Naive thymus-derived CD4-positive, alpha-beta T cell (primary cell): ENCODE results near the gene NFIC. TPM values are rescaled to one million over a fixed set of nuclear protein-coding genes. Genes with fewer than 3 reads are reported as not detected.

Source experiments
- ATAC-seq: fragments of 150-1000 bp; cut with Tn5 transposase; 2 replicates; pipeline ENCODE4 v1.10.0; 2021; ENCODE audit warnings: mild to moderate bottlenecking, moderate library complexity
- CTCF ChIA-PET: fragments of 350-600 bp; sonication (Branson Sonifier 250); formaldehyde crosslinking; loops from one replicate; lab custom pipeline; 2021; ENCODE audit warnings: antibody characterized with exemption; lab: Charles Lee
- POLR2A ChIA-PET: fragments of 350-600 bp; sonication (Branson Sonifier 250); formaldehyde crosslinking; loops from one replicate; lab custom pipeline; 2021; ENCODE audit warnings: antibody characterized with exemption, inconsistent platforms; lab: Charles Lee
- DNase-seq, 9 donors: peaks; one replicate each; pipeline versions ENCODE4 v3.0.0 to v3.0.0-alpha.2; 2020 to 2022; ENCODE audit warnings: mixed read lengths in 1 of 9
- H3K27ac ChIP-seq: one replicate; pipeline ENCODE4 v1.7.0; 2013; ENCODE audit warnings: mild to moderate bottlenecking, low read depth, low read length, moderate library complexity
- H3K27me3 ChIP-seq, 2 donors: one replicate each; pipeline ENCODE4 v1.7.0; 2013; ENCODE audit warnings: low read length in 2 of 2, mild to moderate bottlenecking in 2 of 2, moderate library complexity in 2 of 2; ENCODE audit not compliant: control insufficient read depth in 2 of 2, insufficient read depth in 2 of 2
- H3K36me3 ChIP-seq, 3 experiments: 1 replicate in 2 of 3; 2 replicates in 1 of 3; pipeline ENCODE4 v1.7.0; 2013; ENCODE audit warnings: low read length in 3 of 3, mild to moderate bottlenecking in 3 of 3, moderate library complexity in 1 of 3; ENCODE audit not compliant: insufficient read depth in 3 of 3, control insufficient read depth in 2 of 3
- H3K4me1 ChIP-seq, 2 donors: one replicate each; pipeline ENCODE4 v1.7.0; 2013; ENCODE audit warnings: low read length in 2 of 2, mild to moderate bottlenecking in 2 of 2, moderate library complexity in 1 of 2; ENCODE audit not compliant: control insufficient read depth in 2 of 2, insufficient read depth in 2 of 2
- H3K4me3 ChIP-seq: 2 replicates; pipeline ENCODE4 v1.7.0; 2013; ENCODE audit warnings: mild to moderate bottlenecking, low read length
- H3K9me3 ChIP-seq, 3 experiments: 1 replicate in 2 of 3; 2 replicates in 1 of 3; pipeline ENCODE4 v1.7.0; 2013; ENCODE audit warnings: low read length in 3 of 3; ENCODE audit not compliant: control insufficient read depth in 2 of 3
- H3K27ac Mint-ChIP-seq, 9 donors: one replicate each; pipeline ENCODE4 v1.8.0; 2020 to 2022; ENCODE audit warnings: mixed read lengths in 9 of 9, mild to moderate bottlenecking in 8 of 9, moderate library complexity in 5 of 9, inconsistent platforms in 2 of 9
- H3K27me3 Mint-ChIP-seq, 5 donors: one replicate each; pipeline ENCODE4 v1.8.0; 2021 to 2022; ENCODE audit warnings: mixed read lengths in 5 of 5, mild to moderate bottlenecking in 1 of 5
- H3K36me3 Mint-ChIP-seq, 5 donors: one replicate each; pipeline ENCODE4 v1.8.0; 2020 to 2022; ENCODE audit warnings: mixed read lengths in 5 of 5, mild to moderate bottlenecking in 3 of 5, inconsistent platforms in 1 of 5
- H3K4me1 Mint-ChIP-seq, 7 donors: one replicate each; pipeline ENCODE4 v1.8.0; 2020 to 2022; ENCODE audit warnings: mixed read lengths in 7 of 7, mild to moderate bottlenecking in 3 of 7, inconsistent platforms in 1 of 7
- H3K4me3 Mint-ChIP-seq, 10 donors: one replicate each; pipeline ENCODE4 v1.8.0; 2020 to 2022; ENCODE audit warnings: mild to moderate bottlenecking in 10 of 10, mixed read lengths in 10 of 10, moderate library complexity in 6 of 10, inconsistent platforms in 2 of 10
- H3K9me3 Mint-ChIP-seq, 11 donors: one replicate each; pipeline ENCODE4 v1.8.0; 2020 to 2022; ENCODE audit warnings: mixed read lengths in 11 of 11, mild to moderate bottlenecking in 4 of 11, inconsistent platforms in 1 of 11, moderate library complexity in 1 of 11
- intact Hi-C, 2 donors: fragments of 100-400 bp; cut with micrococcal nuclease; formaldehyde crosslinking; loops; one replicate each; pipeline ENCODE4 v1.15.1; 2023
- polyA plus RNA-seq, 2 donors: library from polyadenylated mRNA; unstranded; fragments of 300-500 nt; fragmentation: Illumina TruSeq; gene quantifications; one replicate each; pipeline ENCODE4 v1.2.3, GENCODE V29; 2021
- total RNA-seq, 6 experiments: library from RNA in 5 of 6; stranded (reverse) in 5 of 6; gene quantifications; 1 replicate in 5 of 6; 2 replicates in 1 of 6; pipeline ENCODE4 v1.2.3 and lab custom pipeline; 2021 to 2026

NFIC gene
- total and polyA plus RNA-seq, 7 experiments from 2014 or later = 12.2 to 35.2 (median 31.1) TPM

DNA sequence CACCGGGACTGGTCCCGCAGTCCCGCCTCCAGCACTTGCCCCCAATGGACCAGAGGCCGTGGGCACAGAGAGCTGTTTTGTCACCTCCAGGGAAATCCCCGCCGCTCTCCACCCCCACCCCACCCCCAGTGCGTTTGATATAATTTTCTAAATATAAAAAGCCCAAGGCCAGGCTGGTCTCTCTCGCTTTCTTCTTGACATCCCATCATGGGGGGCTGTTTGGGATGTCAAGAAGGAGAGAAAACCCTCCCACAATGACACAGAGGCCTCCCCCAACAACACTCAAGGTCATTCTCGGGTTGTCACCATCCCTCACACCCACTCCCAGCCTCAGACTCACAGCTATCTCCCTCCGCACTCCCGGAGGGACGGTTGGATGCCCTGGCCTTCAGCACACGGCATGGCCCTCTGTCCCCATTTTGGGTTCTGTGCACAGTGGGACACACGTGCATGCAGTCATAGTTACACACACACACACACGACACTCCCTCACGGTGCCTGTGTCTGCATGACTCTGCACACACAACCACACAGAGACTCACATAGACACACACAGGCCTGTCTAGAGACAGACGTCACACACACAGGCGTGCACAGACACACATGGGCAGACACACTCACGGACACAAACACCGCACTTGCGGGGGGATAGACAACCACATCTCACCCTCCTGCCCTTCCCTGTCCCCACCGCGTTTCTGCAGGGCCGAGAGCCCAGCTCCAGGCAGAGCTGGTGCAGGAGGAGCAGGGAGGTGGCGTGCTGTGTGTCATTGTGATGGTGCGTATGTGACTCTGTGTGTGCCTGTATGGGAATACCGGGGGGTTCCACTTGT lies 4.8 kb upstream of the NFIC start:
- Mint-ChIP-seq H3K36me3 (no peaks in the 10 kb centered on the region), H3K4me1 (peaks cover 26 to 49% (median 42%) of the 10 kb centered on the region in 7 donors), H3K27ac (peak overlapping the region in 8 of 9 donors; percentile 31 to 91 (median 46)), H3K27me3 (peaks cover 0 to 65% (median 0%) of the 10 kb centered on the region in 5 donors), H3K4me3 (peak overlapping the region; percentile 85 to 97 (median 90)), H3K9me3 (peaks cover 0 to 2% (median 0%) of the 10 kb centered on the region in 11 donors)
- POLR2A ChIA-PET = interaction anchor here (0.7 kb wide), 1 partner anchor 17 kb away, joined by 3 read pairs; no protein-coding TSS in a partner anchor
- CTCF ChIA-PET = no interaction called here
- Histone ChIP-seq H3K27ac (peak overlapping the region; percentile 69), H3K4me3 (peak overlapping the region; percentile 62), H3K9me3 (no peaks in the 10 kb centered on the region), H3K36me3 (peaks cover 0 to 4% (median 0%) of the 10 kb centered on the region in 3 experiments), H3K27me3 (no peaks in the 10 kb centered on the region), H3K4me1 (peaks cover 17 to 19% of the 10 kb centered on the region in 2 donors)
- intact Hi-C loops = loop anchor here in 1 of 2 donors (2.0 kb wide), 1 partner anchor 73 kb away; no protein-coding TSS in a partner anchor
- ATAC-seq (no peak), DNase-seq (no peak)

- ChIA-PET CTCF (no interaction called here), POLR2A (interaction anchor here (0.6 to 1.0 kb wide), 5 partner anchors 16 to 415 kb away, joined by 3 read pairs; no protein-coding TSS in a partner anchor)
- ATAC-seq = no peak
- H3K4me1 Mint-ChIP-seq = peaks cover 26 to 44% (median 37%) of the 10 kb centered on the region in 7 donors
- DNase-seq = no peak
- H3K27me3 Mint-ChIP-seq = peaks cover 0 to 57% (median 0%) of the 10 kb centered on the region in 5 donors
- peak overlapping the region; percentile 2 to 97 (median 81) for H3K4me3 Mint-ChIP-seq
- H3K9me3 ChIP-seq = no peaks in the 10 kb centered on the region
- H3K27me3 ChIP-seq = no peaks in the 10 kb centered on the region
- H3K4me1 ChIP-seq = peaks cover 16 to 17% of the 10 kb centered on the region in 2 donors
- H3K27ac Mint-ChIP-seq = peak overlapping the region; percentile 10 to 91 (median 38)
- peaks cover 0 to 2% (median 0%) of the 10 kb centered on the region in 11 donors for H3K9me3 Mint-ChIP-seq
- H3K27ac ChIP-seq = no peak overlapping the region
- intact Hi-C loops = no loop called here
- H3K4me3 ChIP-seq = no peak overlapping the region
- H3K36me3 Mint-ChIP-seq = no peaks in the 10 kb centered on the region
- peaks cover 0 to 4% (median 0%) of the 10 kb centered on the region in 3 experiments for H3K36me3 ChIP-seq
Measured at GRCh38 chr19:3362217-3362906, 4.0 kb upstream of the NFIC start.

DNA sequence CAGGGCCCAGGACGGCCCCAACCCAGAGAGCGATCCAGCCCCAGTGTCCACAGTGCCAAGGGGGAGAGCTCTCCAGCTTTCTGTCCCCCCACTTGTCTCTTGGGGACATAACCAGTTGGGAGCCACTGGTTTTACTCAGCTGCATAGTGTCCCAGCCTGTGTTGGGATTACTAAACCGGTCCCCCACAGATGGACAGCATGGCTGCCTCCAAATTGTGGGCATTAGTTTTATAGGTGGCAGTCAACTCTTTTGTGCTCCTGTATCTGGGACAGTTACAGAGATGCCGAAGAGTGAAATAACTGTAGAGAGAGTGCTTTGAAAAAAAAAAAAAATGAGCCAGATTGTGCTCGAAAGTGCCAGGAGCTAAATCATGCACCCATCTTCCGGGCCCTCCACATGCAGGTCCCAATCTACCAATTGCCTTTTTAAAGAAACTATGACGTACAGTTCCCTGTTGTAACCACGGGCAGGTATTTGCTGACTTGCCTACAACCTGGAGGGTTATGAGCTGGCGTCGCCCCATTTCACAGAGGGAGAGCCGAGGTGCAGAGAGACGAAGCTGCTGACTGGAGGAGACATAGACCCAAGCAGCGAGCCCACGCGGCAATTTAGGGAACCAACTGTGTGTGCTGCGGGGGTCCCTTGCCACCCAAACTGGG lies 2.4 kb upstream of the NFIC start:
- H3K4me1 ChIP-seq = peaks cover 8 to 12% of the 10 kb centered on the region in 2 donors
- H3K4me3 ChIP-seq = no peak overlapping the region
- H3K4me3 Mint-ChIP-seq = peak overlapping the region in 6 of 10 donors; percentile 1 to 87 (median 14)
- POLR2A ChIA-PET = no interaction called here
- peaks cover 0 to 59% (median 0%) of the 10 kb centered on the region in 5 donors for H3K27me3 Mint-ChIP-seq
- peaks cover 0 to 2% (median 0%) of the 10 kb centered on the region in 11 donors for H3K9me3 Mint-ChIP-seq
- no peak overlapping the region for H3K27ac ChIP-seq
- H3K9me3 ChIP-seq = no peaks in the 10 kb centered on the region
- intact Hi-C loops = no loop called here
- H3K36me3 Mint-ChIP-seq = no peaks in the 10 kb centered on the region
- ATAC-seq = no peak
- H3K36me3 ChIP-seq = peaks cover 0 to 4% (median 0%) of the 10 kb centered on the region in 3 experiments
- CTCF ChIA-PET = interaction anchor here (0.6 kb wide), 1 partner anchor 269 kb away, joined by 3 read pairs; no protein-coding TSS in a partner anchor
- no peak overlapping the region for H3K27ac Mint-ChIP-seq
- H3K27me3 ChIP-seq = no peaks in the 10 kb centered on the region
- H3K4me1 Mint-ChIP-seq = peaks cover 18 to 51% (median 37%) of the 10 kb centered on the region in 7 donors
- no peak for DNase-seq

- intact Hi-C loops = no loop called here
- Mint-ChIP-seq H3K9me3 (peaks cover 0 to 2% (median 0%) of the 10 kb centered on the region in 11 donors), H3K27ac (peak overlapping the region in 1 of 9 donors; percentile 69), H3K36me3 (no peaks in the 10 kb centered on the region), H3K4me1 (peaks cover 19 to 54% (median 40%) of the 10 kb centered on the region in 7 donors), H3K27me3 (peaks cover 0 to 60% (median 0%) of the 10 kb centered on the region in 5 donors), H3K4me3 (peak overlapping the region in 5 of 10 donors; percentile 1 to 87 (median 71))
- CTCF ChIA-PET = interaction anchor here (0.6 kb wide), 1 partner anchor 269 kb away, joined by 3 read pairs; no protein-coding TSS in a partner anchor
- Histone ChIP-seq H3K9me3 (no peaks in the 10 kb centered on the region), H3K4me1 (peaks cover 8 to 12% of the 10 kb centered on the region in 2 donors), H3K27ac (no peak overlapping the region), H3K4me3 (no peak overlapping the region), H3K36me3 (peaks cover 0 to 4% (median 0%) of the 10 kb centered on the region in 3 experiments), H3K27me3 (no peaks in the 10 kb centered on the region)
- POLR2A ChIA-PET = interaction anchor here (1.7 kb wide), 1 partner anchor 26 kb away, joined by 3 read pairs; no protein-coding TSS in a partner anchor
- ATAC-seq (no peak), DNase-seq (no peak)
Measured at GRCh38 chr19:3364501-3364858, 1.9 kb upstream of the NFIC start.

DNA sequence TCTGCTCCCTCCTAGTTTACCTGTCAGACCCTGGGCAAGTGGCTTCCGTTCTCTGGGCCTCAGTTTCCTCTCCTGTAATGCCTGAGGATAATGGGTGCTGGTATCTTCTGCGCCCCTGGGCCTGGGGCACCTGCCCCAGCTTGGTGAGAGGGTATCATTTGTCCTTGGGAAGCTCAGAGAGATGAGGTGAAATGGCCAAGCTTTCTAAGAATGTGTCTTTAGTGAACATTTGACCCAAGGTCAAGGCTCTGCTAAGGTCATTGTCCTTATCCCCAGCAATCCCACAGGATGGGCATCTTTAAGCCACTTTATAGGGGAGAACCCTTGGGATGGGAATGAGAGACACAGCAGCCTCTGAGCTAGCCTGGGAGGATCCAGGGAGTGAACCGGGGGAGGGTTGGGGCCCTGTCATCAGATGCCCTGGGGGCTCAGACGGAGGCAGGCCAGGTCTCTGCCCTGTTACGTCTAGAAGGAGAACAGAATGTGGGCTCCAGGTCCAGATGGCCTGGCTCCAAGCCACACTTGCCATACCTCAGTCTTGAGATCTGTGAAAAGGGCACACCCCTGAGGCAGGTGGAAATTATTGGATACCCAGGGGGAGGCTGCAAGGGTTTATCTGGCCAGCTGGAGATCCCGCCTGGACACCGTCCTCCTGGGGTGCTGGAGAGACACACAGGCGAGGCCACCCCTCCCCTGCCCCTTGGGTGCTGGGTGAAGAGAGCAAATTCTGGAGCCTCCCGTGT lies 1.1 kb upstream of the NFIC start:
- no peak overlapping the region for H3K4me3 ChIP-seq
- Mint-ChIP-seq H3K4me3 (peak overlapping the region; percentile 55 to 81 (median 73)), H3K4me1 (peaks cover 19 to 62% (median 46%) of the 10 kb centered on the region in 7 donors), H3K9me3 (peaks cover 0 to 3% (median 0%) of the 10 kb centered on the region in 11 donors), H3K36me3 (no peaks in the 10 kb centered on the region), H3K27ac (peak overlapping the region in 6 of 9 donors; percentile 25 to 59 (median 38)), H3K27me3 (peaks cover 0 to 62% (median 0%) of the 10 kb centered on the region in 5 donors)
- ChIA-PET POLR2A (interaction anchor here (0.6 to 1.7 kb wide), 2 partner anchors 27 to 1310 kb away, joined by 3 read pairs; no protein-coding TSS in a partner anchor), CTCF (interaction anchor here (0.6 to 0.8 kb wide), 2 partner anchors 64 to 116 kb away, joined by 6 to 7 read pairs; no protein-coding TSS in a partner anchor)
- H3K4me1 ChIP-seq = peaks cover 8 to 12% of the 10 kb centered on the region in 2 donors
- H3K27ac ChIP-seq = no peak overlapping the region
- no peak for ATAC-seq
- H3K27me3 ChIP-seq = no peaks in the 10 kb centered on the region
- no peak for DNase-seq
- intact Hi-C loops = no loop called here
- peaks cover 0 to 4% (median 0%) of the 10 kb centered on the region in 3 experiments for H3K36me3 ChIP-seq
- no peaks in the 10 kb centered on the region for H3K9me3 ChIP-seq
